Neural progenitor cell (in vitro differentiated cells): ENCODE results near the gene ACLY. TPM values are rescaled to one million over a fixed set of nuclear protein-coding genes. Genes with fewer than 3 reads are reported as not detected.

ENCODE experiments used
- DNase-seq: peaks from one replicate; pipeline ENCODE4 v3.0.0-alpha.2; 2016; ENCODE audit warnings: low spot score
- H2AFZ ChIP-seq: fragments of 200-600 bp; sonication (generic); replicated peaks from 2 replicates; pipeline ENCODE4 v1.6.1; 2016; ENCODE audit warnings: antibody characterized with exemption
- H3F3A ChIP-seq: fragments of 200-600 bp; sonication (generic); 2 replicates; pipeline ENCODE4 v1.6.1; 2016; ENCODE audit warnings: antibody characterized with exemption, low read depth
- H3K27ac ChIP-seq: fragments of 200-600 bp; sonication (generic); 2 replicates; pipeline ENCODE4 v1.5.1; 2016; ENCODE audit warnings: mild to moderate bottlenecking
- H3K27me3 ChIP-seq: fragments of 200-600 bp; sonication (generic); 2 replicates; pipeline ENCODE4 v1.6.1; 2016; ENCODE audit warnings: mild to moderate bottlenecking, moderate library complexity
- H3K36me3 ChIP-seq: fragments of 200-600 bp; sonication (generic); 2 replicates; pipeline ENCODE4 v1.5.1; 2016
- H3K4me1 ChIP-seq: fragments of 200-600 bp; sonication (generic); 2 replicates; pipeline ENCODE4 v1.6.1; 2016; ENCODE audit warnings: mixed run types
- H3K4me2 ChIP-seq: fragments of 200-600 bp; sonication (generic); 2 replicates; pipeline ENCODE4 v1.6.1; 2016
- H3K4me3 ChIP-seq: fragments of 200-600 bp; sonication (generic); 2 replicates; pipeline ENCODE4 v1.5.1; 2016
- H3K79me2 ChIP-seq: fragments of 200-600 bp; sonication (generic); 2 replicates; pipeline ENCODE4 v1.6.1; 2016; ENCODE audit warnings: low read depth
- H3K9ac ChIP-seq: fragments of 200-600 bp; sonication (generic); 2 replicates; pipeline ENCODE4 v1.6.1; 2016
- H3K9me3 ChIP-seq: fragments of 200-600 bp; sonication (generic); 2 replicates; pipeline ENCODE4 v1.5.1; 2016; ENCODE audit warnings: low read depth
- H4K20me1 ChIP-seq: fragments of 200-600 bp; sonication (generic); 2 replicates; pipeline ENCODE4 v1.6.1; 2016; ENCODE audit warnings: low read depth
- H3K27ac Mint-ChIP-seq: 3 replicates; pipeline ENCODE4 v1.8.0; 2021; ENCODE audit warnings: mixed read lengths
- H3K27me3 Mint-ChIP-seq: 2 replicates; pipeline ENCODE4 v1.8.0; 2022; ENCODE audit warnings: low read depth, mild to moderate bottlenecking, inconsistent platforms, moderate library complexity, mixed read lengths; ENCODE audit not compliant: insufficient read depth
- H3K36me3 Mint-ChIP-seq: 3 replicates; pipeline ENCODE4 v1.8.0; 2021; ENCODE audit warnings: mixed read lengths
- H3K4me1 Mint-ChIP-seq: 3 replicates; pipeline ENCODE4 v1.8.0; 2021; ENCODE audit warnings: mixed read lengths
- H3K4me3 Mint-ChIP-seq: 3 replicates; pipeline ENCODE4 v1.8.0; 2021; ENCODE audit warnings: mild to moderate bottlenecking, moderate library complexity, mixed read lengths
- H3K9me3 Mint-ChIP-seq: 3 replicates; pipeline ENCODE4 v1.8.0; 2020; ENCODE audit warnings: mixed read lengths
- EZH2 ChIP-seq: fragments of 200-600 bp; sonication (generic); IDR thresholded peaks from 2 replicates; pipeline ENCODE4 v1.6.1; 2017; ENCODE audit warnings: antibody characterized with exemption, mild to moderate bottlenecking, moderate library complexity
- EZH2phosphoT487 ChIP-seq: fragments of 200-600 bp; sonication (generic); IDR thresholded peaks from 2 replicates; pipeline ENCODE4 v1.6.1; 2017; ENCODE audit warnings: antibody characterized with exemption
- total RNA-seq: library from RNA; depleted of rRNA; stranded (reverse); fragments of >200 nt; gene quantifications from 2 replicates; pipeline ENCODE4 v1.2.3, GENCODE V29; 2015; ENCODE audit warnings: low replicate concordance
- TF ChIP-seq, protein P1 (sequence below): fragments of 200-600 bp; sonication (generic); IDR thresholded peaks from 2 replicates; pipeline ENCODE4 v1.5.1; 2017; ENCODE audit warnings: antibody characterized with exemption, mild to moderate bottlenecking

The ACLY gene
- total RNA-seq, 1 donor from 2014 or later, result 221 TPM

DNA sequence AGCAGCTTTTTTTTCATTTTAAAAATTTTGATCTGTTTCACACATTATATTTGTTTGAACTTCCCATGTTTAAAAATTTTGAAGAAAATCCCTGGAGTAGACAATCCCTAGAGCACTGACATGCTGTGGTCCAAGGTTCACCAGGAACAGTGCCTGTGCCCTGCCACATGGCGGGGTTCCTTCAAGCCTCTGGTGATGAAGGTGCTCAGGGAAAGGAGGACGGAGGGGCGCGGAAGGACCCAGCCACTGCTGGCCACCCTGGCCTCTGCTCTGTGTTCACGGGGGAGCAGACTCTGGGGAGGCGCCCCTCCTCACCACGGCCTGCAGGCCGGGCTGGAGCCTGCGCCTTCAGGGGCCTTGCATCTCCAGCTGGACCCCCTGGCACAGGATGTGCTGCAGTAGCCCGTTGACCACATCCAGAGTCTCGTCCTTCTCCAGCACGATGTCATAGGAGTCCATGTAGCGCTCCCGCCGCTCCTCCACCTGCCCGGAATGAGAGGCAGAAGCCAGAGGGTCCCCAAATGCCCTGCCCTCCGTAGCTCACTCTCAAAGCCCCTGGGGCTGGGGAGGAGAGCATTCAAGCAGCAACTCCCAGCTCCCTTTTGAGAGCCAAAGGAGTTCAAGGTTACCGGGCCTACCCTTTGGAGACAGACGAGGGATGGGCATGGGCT is 93.4 kb downstream of the ACLY start:
- Histone ChIP-seq H3F3A (peaks cover 17% of the 10 kb centered on the region), H3K9ac (no peak overlapping the region), H3K27ac (no peak overlapping the region), H3K4me2 (no peak overlapping the region), H3K79me2 (no peaks in the 10 kb centered on the region), H3K9me3 (no peaks in the 10 kb centered on the region), H3K36me3 (no peaks in the 10 kb centered on the region), H3K4me3 (no peak overlapping the region), H2AFZ (no peak overlapping the region), H3K4me1 (peaks cover 9% of the 10 kb centered on the region), H4K20me1 (peaks cover 17% of the 10 kb centered on the region), H3K27me3 (no peaks in the 10 kb centered on the region)
- DNase-seq, result no peak
- Mint-ChIP-seq H3K9me3 (no peaks in the 10 kb centered on the region), H3K27me3 (peaks cover 8% of the 10 kb centered on the region), H3K4me3 (no peak overlapping the region), H3K27ac (no peak overlapping the region), H3K36me3 (peaks cover 22% of the 10 kb centered on the region), H3K4me1 (peaks cover 18% of the 10 kb centered on the region)
- TF ChIP-seq EZH2 (no peak), EZH2phosphoT487 (no peak)
- TF ChIP-seq, protein P1, sequence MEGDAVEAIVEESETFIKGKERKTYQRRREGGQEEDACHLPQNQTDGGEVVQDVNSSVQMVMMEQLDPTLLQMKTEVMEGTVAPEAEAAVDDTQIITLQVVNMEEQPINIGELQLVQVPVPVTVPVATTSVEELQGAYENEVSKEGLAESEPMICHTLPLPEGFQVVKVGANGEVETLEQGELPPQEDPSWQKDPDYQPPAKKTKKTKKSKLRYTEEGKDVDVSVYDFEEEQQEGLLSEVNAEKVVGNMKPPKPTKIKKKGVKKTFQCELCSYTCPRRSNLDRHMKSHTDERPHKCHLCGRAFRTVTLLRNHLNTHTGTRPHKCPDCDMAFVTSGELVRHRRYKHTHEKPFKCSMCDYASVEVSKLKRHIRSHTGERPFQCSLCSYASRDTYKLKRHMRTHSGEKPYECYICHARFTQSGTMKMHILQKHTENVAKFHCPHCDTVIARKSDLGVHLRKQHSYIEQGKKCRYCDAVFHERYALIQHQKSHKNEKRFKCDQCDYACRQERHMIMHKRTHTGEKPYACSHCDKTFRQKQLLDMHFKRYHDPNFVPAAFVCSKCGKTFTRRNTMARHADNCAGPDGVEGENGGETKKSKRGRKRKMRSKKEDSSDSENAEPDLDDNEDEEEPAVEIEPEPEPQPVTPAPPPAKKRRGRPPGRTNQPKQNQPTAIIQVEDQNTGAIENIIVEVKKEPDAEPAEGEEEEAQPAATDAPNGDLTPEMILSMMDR, result no peak

DNA sequence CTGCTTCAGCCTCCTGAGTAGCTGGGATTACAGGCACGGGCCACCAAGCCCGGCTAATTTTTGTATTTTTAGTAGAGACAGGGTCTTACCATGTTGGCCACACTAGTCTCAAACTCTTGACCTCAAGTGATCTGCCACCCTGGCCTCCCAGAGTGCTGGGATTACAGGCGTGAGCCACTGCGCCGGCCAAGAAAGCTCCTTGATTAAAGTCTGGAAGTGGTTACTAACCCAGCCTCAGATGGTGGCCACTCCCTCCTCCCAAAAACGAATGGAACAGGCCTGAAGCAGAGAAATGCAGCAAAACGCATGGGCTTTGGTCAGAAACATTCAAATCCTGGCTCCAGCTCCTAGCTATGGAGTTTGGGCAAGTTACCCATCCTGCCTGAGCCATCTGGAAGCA is 94.7 kb downstream of the ACLY start:
- Histone ChIP-seq H3K4me3 (no peak overlapping the region), H3K79me2 (no peaks in the 10 kb centered on the region), H3K9ac (no peak overlapping the region), H3K27ac (peak overlapping the region; percentile 37), H3K4me1 (peaks cover 16% of the 10 kb centered on the region), H3K4me2 (no peak overlapping the region), H3K9me3 (no peaks in the 10 kb centered on the region), H2AFZ (no peak overlapping the region), H3K27me3 (no peaks in the 10 kb centered on the region), H3F3A (peaks cover 17% of the 10 kb centered on the region), H4K20me1 (peaks cover 17% of the 10 kb centered on the region), H3K36me3 (no peaks in the 10 kb centered on the region)
- DNase-seq, result no peak
- Mint-ChIP-seq H3K27ac (no peak overlapping the region), H3K27me3 (peaks cover 8% of the 10 kb centered on the region), H3K9me3 (no peaks in the 10 kb centered on the region), H3K4me1 (peaks cover 18% of the 10 kb centered on the region), H3K36me3 (peaks cover 18% of the 10 kb centered on the region), H3K4me3 (no peak overlapping the region)
- TF ChIP-seq EZH2, result no peak
- TF ChIP-seq, protein P1, result no peak
- TF ChIP-seq EZH2phosphoT487, result no peak

DNA sequence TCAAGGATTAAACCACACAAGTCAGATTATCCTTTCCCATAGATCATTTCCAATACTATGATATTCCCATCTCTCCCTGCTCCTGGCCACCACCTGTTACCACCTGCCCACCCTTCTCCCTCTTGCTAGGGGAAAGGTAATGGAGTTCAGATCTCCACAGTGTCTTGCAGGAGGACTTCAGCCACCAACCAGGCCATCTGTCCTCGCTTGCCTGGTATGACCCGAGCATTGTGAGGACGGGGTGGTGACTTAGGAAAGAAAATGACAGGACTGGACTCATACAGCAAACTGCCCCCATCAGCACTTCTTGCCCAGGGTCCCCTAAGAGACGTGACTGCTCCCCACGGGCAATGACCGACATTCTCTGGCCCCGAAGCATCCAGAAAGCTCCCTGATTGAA is 95.2 kb downstream of the ACLY start:
- no peak overlapping the region for H3K9ac ChIP-seq
- no peak for DNase-seq
- H3K79me2 ChIP-seq, result no peaks in the 10 kb centered on the region
- H2AFZ ChIP-seq, result no peak overlapping the region
- peaks cover 17% of the 10 kb centered on the region for H4K20me1 ChIP-seq
- H3F3A ChIP-seq, result peaks cover 17% of the 10 kb centered on the region
- H3K27ac ChIP-seq, result peak overlapping the region; percentile 37
- TF ChIP-seq, protein P1, result no peak
- TF ChIP-seq EZH2phosphoT487, result no peak
- no peak for TF ChIP-seq EZH2
- H3K4me2 ChIP-seq, result peak overlapping the region; percentile 13
- H3K4me3 ChIP-seq, result no peak overlapping the region
- Mint-ChIP-seq H3K4me3 (no peak overlapping the region), H3K36me3 (peaks cover 14% of the 10 kb centered on the region), H3K9me3 (no peaks in the 10 kb centered on the region), H3K27me3 (peaks cover 5% of the 10 kb centered on the region), H3K4me1 (peaks cover 18% of the 10 kb centered on the region), H3K27ac (peak overlapping the region; percentile 85)
- no peaks in the 10 kb centered on the region for H3K27me3 ChIP-seq
- peaks cover 19% of the 10 kb centered on the region for H3K4me1 ChIP-seq
- H3K36me3 ChIP-seq, result no peaks in the 10 kb centered on the region
- no peaks in the 10 kb centered on the region for H3K9me3 ChIP-seq
